ENCODE data around the gene FAU.

The FAU gene

DNA sequence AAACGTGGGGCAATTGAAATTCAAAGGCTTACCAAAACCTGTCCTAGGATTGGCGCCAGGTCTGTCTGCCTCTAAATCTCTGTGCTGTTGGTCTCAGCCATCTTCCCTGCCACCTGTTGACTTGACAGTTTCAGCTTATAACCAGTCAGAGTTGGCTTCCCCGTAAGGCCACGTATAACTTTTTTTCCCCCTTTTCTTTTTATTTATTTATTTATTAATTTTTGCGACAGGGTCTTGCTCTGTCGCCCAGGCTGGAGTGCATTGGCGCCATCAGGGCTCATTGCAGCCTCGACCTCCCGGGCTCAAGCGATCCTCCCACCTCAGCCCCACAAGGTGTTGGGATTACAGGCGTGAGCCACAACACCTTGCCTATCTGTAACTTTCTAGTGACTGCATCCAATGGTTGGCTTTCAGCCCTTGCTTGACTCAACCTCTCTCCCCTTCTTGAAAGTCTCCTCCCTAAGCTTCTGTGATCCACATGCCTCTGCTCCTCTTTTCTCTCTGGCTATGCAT, 13.8 kb upstream of the FAU start:
- DNase-seq (ENCODE audit: low spot score): no peak

- peak; percentile 93 for DNase-seq (ENCODE audit: low spot score)
These were observed 13.2 kb upstream of the FAU start for GRCh38 chr11:65134952-65135632.

GRCh38 chr11:65134240-65134951, 12.5 kb upstream of the FAU start, which contains the start of gene SYVN1:
TSS of gene SYVN1 (minus strand) at chr11:65134519. CDS start at chr11:65133601, 918 bp downstream.
- DNase-seq (ENCODE audit: low spot score): peak; percentile 89

DNA sequence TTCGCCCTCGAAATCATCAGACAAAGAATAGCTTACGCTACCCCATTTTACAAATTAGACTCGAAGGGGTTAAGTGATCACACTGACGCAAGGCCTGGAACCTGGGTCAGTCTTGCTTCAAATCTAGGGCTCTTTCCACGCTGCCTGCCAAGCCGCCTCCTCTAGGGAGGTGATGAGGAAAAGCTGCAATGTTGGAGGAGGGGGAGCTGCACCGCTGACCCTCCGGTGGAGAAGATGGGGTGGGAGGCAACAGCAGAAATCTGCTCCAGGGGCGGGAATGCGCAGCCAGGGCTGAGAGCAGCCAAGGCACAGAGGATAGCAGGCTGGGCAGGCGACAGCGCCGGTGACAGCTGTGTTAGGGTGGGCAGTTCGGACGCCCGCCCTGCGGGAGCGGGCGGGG, 11.8 kb upstream of the FAU start:
- no peak for DNase-seq (ENCODE audit: low spot score)

DNA sequence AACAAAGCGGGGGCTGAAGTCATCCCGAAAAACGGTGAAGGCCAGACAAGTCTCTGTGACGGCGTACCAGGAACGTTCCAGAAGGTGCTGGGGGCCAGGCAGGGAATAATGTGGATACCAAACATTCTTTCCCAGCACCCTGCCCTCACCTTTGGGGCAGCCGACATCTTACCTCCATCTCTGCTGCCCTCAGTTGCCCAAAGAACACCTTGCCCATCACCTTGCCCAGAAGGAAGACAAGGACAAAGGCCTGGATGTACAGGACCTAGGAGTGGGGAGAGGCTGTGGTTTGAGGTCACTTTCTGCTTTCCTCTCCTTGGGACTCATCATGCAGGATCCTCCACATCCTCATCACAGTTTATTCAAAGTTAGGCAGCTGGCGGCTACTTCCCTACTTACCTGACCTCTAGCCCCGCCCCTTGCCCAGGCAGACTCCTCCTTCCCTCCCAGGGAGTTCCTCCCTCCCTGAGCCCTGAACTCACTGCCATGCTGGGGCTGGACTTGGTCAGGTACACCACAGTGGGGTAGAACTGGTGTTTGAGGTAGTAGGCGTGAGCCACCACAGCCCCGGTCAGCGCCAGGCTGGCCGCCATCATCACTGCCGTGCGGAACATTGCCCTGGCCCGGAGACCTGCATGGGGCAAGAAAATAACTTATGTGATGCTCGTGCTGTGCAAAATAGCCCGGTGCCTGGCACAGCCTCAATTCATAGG, 11.2 kb upstream of the FAU start:
- DNase-seq (ENCODE audit: low spot score): peak; percentile 61

DNA sequence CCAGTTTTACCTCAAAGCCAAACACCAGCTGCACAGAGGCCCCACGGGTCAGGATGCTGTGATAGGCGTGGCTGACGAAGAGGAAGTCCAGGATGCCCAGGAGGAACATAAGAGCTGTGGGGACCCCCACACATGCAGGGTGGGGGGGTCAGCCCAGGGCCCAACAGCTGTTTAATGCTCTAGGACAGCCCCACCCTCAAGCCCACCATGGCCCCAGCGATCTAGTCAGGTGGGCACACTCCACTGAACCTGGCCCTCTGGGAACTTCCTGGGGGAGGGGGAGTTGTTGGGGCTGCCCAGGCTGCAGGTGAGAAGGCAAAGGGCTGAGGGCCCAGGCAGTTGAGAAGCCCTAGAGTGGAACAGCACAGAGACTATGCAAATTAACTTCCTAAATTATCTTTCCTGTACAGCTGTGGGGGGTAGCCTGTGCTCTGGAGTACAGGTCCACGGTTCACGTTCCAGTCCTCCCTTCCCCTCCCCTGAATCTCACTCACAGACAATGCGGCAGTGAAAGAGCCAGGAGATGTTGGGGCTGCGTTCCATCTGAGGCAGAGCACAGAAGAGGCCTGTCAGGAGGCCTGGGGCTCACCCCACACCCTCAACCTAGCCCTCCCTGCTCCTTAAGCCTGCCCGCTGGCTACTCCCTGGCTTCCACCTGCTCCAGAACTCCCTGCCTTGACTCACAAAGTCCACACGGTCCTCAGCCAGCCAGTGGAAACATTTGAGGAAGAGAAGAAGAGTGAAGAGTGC, 10.5 kb upstream of the FAU start:
- DNase-seq (ENCODE audit: low spot score): no peak

- DNase-seq (ENCODE audit: low spot score): no peak
These were observed 9.9 kb upstream of the FAU start for GRCh38 chr11:65131895-65132237.

DNA sequence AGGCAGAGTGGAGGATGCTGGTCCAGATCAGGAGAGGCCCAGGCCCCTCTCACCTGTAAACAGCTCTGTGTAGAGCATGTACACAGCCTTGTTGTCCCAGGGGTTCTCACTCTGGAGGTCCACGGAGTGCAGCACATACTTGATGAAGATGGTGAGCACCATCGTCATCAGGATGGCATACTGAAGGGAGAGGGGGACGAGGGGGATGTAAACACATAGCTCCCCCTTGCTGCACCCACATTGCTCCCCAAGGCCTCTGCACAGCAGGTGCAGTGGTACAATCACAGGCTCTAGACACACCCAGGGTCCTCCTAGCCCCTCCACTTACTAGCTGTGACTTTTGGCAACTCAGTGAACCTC, 9.5 kb upstream of the FAU start:
- DNase-seq (ENCODE audit: low spot score): no peak

- no peak for DNase-seq (ENCODE audit: low spot score)
These were observed 8.9 kb upstream of the FAU start for GRCh38 chr11:65130631-65131416.

DNA sequence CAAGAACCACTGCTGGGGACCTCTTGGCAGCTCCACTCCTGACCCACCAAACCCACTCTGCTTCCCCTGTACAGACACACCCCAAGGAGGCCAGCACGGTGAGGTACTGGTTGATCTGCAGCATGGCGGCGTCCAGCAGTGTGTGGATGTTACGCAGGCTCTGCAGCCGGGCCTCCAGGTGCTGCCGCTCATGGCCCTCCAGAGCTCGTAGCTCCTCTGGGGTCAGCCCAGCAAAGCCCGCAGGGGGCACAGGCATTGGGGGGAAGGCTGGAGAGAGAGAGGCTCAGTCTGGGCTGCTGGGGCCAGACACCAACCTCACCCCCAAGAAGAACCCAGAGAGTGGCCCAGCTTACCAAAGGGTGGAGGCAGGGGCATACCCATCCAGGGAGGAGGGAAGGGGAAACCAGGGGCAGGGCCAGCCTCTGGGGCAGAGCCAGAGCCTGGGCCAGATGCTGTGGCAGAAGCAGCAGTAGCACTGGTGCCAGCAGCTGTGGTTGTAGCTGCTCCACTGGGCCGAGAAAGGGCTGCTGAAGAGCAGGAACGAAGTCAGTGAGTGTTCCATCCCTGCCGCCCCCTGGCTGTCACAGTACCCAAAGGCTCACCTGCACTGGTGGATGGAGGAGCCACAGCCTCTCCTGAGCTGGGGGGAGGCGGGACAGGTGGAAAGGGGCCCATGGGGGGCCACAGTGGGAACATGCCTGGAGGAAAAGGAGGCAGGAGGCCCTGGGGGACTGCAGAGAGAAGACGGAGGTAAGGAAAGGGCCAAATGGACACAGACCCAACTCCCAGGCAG, 7.9 kb upstream of the FAU start:
- DNase-seq (ENCODE audit: low spot score): no peak

DNA sequence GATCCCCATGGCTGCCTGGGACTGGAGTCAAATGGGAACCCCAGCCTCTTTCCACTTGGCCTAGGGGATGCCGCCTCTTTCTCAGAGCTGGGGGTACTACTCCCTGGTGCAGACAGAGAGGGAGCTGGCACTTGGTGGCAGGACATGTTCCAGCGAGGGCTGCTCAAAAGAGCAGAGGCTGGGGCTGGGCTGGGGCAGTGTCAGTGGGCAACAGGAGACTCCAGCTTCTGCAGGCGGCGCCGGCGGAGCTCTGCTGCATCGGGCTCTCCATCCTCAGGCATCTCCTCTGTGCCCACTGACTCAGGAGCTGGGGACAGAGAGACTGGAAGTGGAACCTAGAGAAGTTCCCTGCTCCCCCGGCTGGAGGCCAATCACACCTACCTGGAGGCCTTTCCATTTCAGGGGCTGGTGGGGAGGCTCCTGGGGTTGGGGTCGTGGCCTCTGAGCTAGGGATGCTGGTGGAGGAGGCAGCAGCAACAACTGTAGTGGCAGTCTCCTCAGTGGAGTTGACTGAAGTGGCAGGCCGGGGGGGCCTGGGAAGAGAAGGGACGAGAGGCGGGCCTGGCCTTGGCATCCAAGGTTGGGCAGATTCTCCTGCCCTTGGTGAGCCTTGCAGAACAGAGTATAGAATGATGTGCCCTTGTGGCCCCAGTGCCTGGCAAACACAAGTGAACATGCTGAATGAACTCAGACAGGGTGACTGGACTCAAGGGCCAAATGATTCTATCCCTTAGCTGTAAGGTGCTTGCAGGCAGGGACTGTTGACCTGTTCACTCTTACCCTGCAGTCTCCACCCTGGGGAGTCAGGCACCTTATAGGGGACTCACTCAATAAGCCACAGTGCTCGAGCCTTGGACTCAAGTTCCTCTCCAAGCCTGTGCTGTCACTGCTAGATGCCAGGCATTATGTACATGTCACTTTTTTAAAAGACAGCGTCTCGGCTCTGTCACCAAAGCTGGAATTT, 6.5 kb upstream of the FAU start:
- DNase-seq (ENCODE audit: low spot score): no peak

DNA sequence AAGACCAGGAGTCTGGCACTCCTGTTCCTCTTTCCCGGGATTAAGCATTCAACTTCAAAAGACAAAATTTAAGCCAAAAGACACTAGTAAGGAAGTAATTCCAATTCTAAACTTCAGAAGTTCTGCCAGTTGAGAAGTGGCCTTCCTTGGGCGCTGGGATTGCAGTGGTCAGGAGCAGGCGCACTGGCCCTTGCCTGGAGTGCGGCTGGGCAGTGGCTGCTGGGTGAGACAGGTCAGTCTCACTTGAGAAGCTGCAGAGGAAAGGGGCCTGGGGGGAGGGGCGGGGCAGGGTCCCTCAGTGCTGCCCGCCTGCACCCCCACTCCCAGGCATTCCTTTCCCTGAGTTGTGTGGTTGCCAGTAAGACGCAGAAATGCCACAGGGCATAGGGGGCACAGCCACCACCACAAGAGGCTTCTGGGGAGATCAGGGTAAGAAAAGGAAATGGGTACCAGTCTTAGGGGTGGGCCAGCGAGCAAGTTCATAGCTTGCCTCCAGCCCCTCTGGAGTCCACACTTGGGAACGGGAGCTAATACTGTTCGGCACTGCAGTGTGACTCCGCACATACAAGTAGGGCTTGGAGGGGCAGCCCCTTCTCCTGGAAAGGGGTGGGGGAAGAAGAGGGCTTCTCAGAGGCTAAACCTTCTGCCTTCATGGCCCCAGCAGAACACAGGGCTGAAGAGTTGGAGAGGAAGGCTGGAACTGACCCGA, 5.7 kb upstream of the FAU start:
- DNase-seq (ENCODE audit: low spot score): no peak

- no peak for DNase-seq (ENCODE audit: low spot score)
These were observed 4.8 kb upstream of the FAU start for GRCh38 chr11:65126624-65127274.

GRCh38 chr11:65125197-65126056, 3.5 kb upstream of the FAU start:
- no peak for DNase-seq (ENCODE audit: low spot score)

DNA sequence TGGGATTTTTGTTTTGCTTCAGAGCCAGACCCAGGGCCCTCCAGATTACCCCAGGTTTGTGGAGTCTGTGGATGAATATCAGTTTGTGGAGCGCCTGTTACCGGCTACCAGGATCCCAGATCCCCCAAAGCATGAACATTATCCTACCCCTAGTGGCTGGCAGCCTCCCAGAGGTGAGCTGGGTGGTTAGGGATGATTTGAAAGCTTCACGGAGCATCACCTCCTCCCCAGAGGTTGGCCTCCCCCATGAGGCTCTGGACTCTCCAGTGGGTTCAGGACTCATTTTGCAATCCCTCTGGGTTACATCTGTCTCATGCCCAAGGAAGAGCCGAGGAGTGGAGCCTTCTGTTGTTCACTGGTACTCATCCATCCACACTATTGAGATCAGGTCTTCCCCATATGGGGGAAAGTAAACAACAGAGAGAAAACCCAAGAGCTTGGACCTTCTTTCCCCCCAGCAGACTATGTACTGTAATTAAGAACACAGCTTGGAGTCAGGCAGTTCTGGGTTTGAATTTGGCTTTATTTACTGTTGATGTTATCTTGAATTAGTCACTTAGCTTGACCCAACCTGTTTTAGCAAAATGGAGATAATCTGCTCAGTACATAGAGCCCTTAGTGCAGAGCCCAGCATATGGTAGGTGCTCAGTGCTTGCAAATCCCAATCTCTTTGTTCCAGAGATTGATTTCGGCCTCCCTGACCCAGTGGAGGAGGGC, 2.7 kb upstream of the FAU start:
- no peak for DNase-seq (ENCODE audit: low spot score)

DNA sequence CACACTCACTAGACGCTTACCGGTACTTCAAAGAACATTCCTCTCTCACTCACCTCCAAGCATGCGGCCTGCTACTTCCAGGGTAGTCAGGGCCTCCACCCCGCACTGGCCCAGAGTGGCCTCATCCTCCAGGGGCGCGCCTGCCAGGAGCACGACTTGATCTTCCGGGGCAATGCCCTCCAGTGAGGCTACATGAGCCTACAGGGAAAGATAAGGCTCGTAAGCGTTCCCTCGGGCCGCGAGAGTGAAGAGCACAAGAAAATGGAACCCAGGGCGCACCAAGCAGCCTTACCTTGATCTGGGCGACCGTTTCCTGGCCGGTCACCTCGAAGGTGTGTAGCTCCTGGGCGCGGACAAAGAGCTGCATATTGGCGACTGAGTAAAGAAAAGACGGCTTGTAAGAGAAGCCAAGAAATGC, 478 bp downstream of the FAU start:
- no peak for DNase-seq (ENCODE audit: low spot score)

- no peak for DNase-seq (ENCODE audit: low spot score)
These were observed 1.1 kb downstream of the FAU start for GRCh38 chr11:65120831-65121230.
